Gastrocnemius medialis (tissue), 4 donors: ENCODE results near the gene MORN1. TPM values are rescaled to one million over a fixed set of nuclear protein-coding genes. Genes with fewer than 3 reads are reported as not detected.
A peak's percentile ranks its signal among the peaks of the same experiment; 100 is the strongest.

Source experiments
- ATAC-seq, 2 donors: fragments of 150-250 bp; one replicate each; pipeline ENCODE4 v1.9.1; 2016
- DNase-seq, 2 donors: peaks; one replicate each; pipeline ENCODE4 v3.0.0-alpha.2; 2019
- H3K27ac ChIP-seq, 4 donors: fragments of 200-600 bp; sonication (generic); 1 replicate in 1 of 4; 2 replicates in 3 of 4; pipeline ENCODE4 v1.5.1; 2016 to 2018; ENCODE audit warnings: mild to moderate bottlenecking in 2 of 4, moderate library complexity in 1 of 4
- H3K27me3 ChIP-seq, 3 donors: fragments of 200-600 bp; sonication (generic) in 2 of 3; 1 replicate in 1 of 3; 2 replicates in 2 of 3; pipeline versions ENCODE4 v1.5.1 to v1.6.0; 2016 to 2019; ENCODE audit warnings: mild to moderate bottlenecking in 1 of 3, moderate library complexity in 1 of 3
- H3K36me3 ChIP-seq, 2 donors: fragments of 200-600 bp; sonication (generic) in 1 of 2; one replicate each; pipeline ENCODE4 v1.5.1; 2017 to 2018
- H3K4me1 ChIP-seq, 2 donors: fragments of 200-600 bp; sonication (generic) in 1 of 2; one replicate each; pipeline ENCODE4 v1.5.1; 2016 to 2017; ENCODE audit warnings: mild to moderate bottlenecking in 2 of 2
- H3K4me3 ChIP-seq, 4 donors: fragments of 200-600 bp; sonication (generic) in 3 of 4; 1 replicate in 1 of 4; 2 replicates in 3 of 4; pipeline ENCODE4 v1.5.1; 2016 to 2019; ENCODE audit warnings: mild to moderate bottlenecking in 2 of 4
- H3K9me3 ChIP-seq, 3 donors: fragments of 200-600 bp; sonication (generic) in 2 of 3; 1 replicate in 1 of 3; 2 replicates in 2 of 3; pipeline ENCODE4 v1.5.1; 2016 to 2019
- CTCF ChIP-seq, 5 experiments: fragments of 450-650 bp in 3 of 5; fragments of 200-600 bp in 2 of 5; sonication (generic) in 2 of 5; IDR thresholded peaks in 4 of 5; conservative IDR thresholded peaks in 1 of 5; 1 replicate in 4 of 5; 2 replicates in 1 of 5; pipeline ENCODE4 v1.5.1; 2016 to 2019; ENCODE audit warnings: antibody characterized with exemption in 5 of 5, mild to moderate bottlenecking in 3 of 5, moderate library complexity in 3 of 5
- POLR2A ChIP-seq, 2 donors: fragments of 450-650 bp; IDR thresholded peaks; one replicate each; pipeline ENCODE4 v1.6.1; 2017; ENCODE audit warnings: antibody characterized with exemption in 2 of 2, mild to moderate bottlenecking in 2 of 2, moderate library complexity in 2 of 2
- in situ Hi-C, 4 donors: fragments of 200-750 bp; cut with MboI; loops; one replicate each; pipeline versions ENCODE4 v1.15.0 to v1.8.0; 2017; ENCODE audit warnings: low sequenced_read_pairs in 4 of 4
- intact Hi-C: fragments of 100-400 bp; cut with DNase I; formaldehyde crosslinking; loops from one replicate; pipeline ENCODE4 v1.15.1; 2023; ENCODE audit warnings: low total_unique reads
- total RNA-seq, 4 donors: library from RNA; depleted of rRNA; stranded (reverse); fragments of >200 nt; gene quantifications; one replicate each; pipeline versions ENCODE4 v1.1.0 to v1.2.3, GENCODE V29; 2016

MORN1 gene
- total RNA-seq, 4 donors from 2014 or later: 1.9 to 4.7 (median 3.5) TPM

DNA sequence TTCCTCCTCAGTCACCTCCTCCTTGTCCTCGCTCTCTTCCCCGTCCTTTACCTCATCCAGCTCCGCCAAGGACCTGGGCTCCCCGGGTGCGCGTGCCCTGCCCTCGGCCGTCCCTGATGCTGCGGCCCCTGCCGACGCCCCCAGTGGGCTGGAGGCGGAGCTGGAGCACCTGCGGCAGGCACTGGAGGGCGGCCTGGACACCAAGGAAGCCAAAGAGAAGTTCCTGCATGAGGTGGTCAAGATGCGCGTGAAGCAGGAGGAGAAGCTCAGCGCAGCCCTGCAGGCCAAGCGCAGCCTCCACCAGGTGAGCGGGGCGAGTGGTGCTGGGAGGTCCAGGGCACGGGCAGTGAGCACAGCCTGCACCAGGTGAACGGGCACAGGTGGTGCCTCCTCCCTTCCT lies 87.1 kb downstream of the MORN1 start:
- intact Hi-C loops: no loop called here
- Histone ChIP-seq H3K4me1 (peaks cover 17 to 21% of the 10 kb centered on the region in 2 donors), H3K27ac (no peak overlapping the region)

DNA sequence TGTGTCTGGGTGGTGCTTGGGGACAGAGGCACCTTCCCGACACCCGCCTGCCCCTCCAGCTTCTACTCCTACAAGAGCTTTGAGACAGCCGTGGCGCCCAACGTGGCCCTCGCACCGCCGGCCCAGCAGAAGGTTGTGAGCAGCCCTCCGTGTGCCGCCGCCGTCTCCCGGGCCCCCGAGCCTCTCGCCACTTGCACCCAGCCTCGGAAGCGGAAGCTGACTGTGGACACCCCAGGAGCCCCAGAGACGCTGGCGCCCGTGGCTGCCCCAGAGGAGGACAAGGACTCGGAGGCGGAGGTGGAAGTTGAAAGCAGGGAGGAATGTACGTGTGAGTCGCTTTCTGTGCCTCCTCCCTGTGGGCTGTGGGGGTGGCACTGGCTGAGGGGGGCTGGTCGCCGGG lies 87.6 kb downstream of the MORN1 start:
- H3K4me1 ChIP-seq: peaks cover 20 to 26% of the 10 kb centered on the region in 2 donors
- ATAC-seq: no peak
- no peak overlapping the region for H3K27ac ChIP-seq
- DNase-seq: no peak
- no peak overlapping the region for H3K4me3 ChIP-seq
- TF ChIP-seq POLR2A (IDR thresholded peaks at IDR 0.05) (no peak), CTCF (IDR thresholded peaks at IDR 0.05 in 4 of 5, conservative IDR thresholded peaks at IDR 0.05 in 1 of 5) (no peak)
- in situ Hi-C loops (loop anchor here in 2 of 4 donors (25.0 kb wide), 1 partner anchor 91 kb away; no protein-coding TSS in a partner anchor), intact Hi-C loops (no loop called here)
- peaks cover 0 to 49% of the 10 kb centered on the region in 2 donors for H3K36me3 ChIP-seq
- H3K27me3 ChIP-seq: no peaks in the 10 kb centered on the region
- H3K9me3 ChIP-seq: no peaks in the 10 kb centered on the region

More for the DNA sequence above, 87.1 kb downstream of the MORN1 start:
- H3K36me3 ChIP-seq: peaks cover 0 to 51% of the 10 kb centered on the region in 2 donors
- no peak for ATAC-seq
- no peaks in the 10 kb centered on the region for H3K9me3 ChIP-seq
- no peak for DNase-seq
- H3K27me3 ChIP-seq: no peaks in the 10 kb centered on the region
- TF ChIP-seq POLR2A (IDR thresholded peaks at IDR 0.05): no peak
- no peak for TF ChIP-seq CTCF (IDR thresholded peaks at IDR 0.05 in 4 of 5, conservative IDR thresholded peaks at IDR 0.05 in 1 of 5)
- in situ Hi-C loops: loop anchor here in 2 of 4 donors (25.0 kb wide), 1 partner anchor 92 kb away; no protein-coding TSS in a partner anchor
- H3K4me3 ChIP-seq: no peak overlapping the region

DNA sequence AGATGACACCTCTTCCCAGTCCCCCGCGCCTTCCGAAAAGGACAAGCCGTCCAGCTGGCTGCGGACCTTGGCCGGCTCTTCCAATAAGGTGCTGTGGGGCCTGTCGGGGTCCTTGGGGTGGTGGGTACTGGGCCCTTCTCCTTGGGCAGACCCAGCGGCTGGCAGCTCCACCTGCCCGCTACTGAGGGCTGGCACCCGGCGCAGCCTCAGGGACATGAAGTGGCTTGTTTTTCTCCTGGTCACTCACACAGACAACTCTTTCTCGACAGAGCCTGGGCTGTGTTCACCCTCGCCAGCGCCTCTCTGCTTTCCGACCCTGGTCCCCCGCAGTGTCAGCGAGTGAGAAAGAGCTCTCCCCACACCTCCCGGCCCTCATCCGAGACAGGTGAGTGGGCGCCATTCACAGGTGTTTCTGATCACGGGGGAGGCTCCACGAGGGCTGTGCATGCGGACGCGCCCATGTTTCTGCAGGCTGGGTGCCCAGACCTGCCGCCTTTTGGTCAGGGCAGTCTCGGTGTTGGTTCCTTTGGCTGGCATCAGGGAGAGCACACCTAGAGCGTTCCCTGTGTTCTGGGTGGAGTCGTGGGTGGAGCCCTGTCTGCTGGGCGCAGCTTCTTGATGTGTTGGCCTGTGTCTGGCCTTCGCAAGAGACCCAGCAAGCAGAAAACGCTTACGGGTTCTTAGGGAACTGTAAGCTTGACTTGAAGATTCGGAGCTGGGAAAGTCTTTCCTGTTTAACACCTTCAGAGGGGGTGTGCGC lies 88.2 kb downstream of the MORN1 start:
- in situ Hi-C loops: loop anchor here in 2 of 4 donors (25.0 kb wide), 1 partner anchor 91 kb away; no protein-coding TSS in a partner anchor
- no peak for DNase-seq
- H3K36me3 ChIP-seq: peaks cover 0 to 43% of the 10 kb centered on the region in 2 donors
- no peak overlapping the region for H3K4me3 ChIP-seq
- intact Hi-C loops: no loop called here
- no peak overlapping the region for H3K27ac ChIP-seq
- no peaks in the 10 kb centered on the region for H3K27me3 ChIP-seq
- no peak for ATAC-seq
- H3K4me1 ChIP-seq: peaks cover 20 to 30% of the 10 kb centered on the region in 2 donors
- TF ChIP-seq CTCF (IDR thresholded peaks at IDR 0.05 in 4 of 5, conservative IDR thresholded peaks at IDR 0.05 in 1 of 5) (no peak), POLR2A (IDR thresholded peaks at IDR 0.05) (no peak)
- H3K9me3 ChIP-seq: no peaks in the 10 kb centered on the region

DNA sequence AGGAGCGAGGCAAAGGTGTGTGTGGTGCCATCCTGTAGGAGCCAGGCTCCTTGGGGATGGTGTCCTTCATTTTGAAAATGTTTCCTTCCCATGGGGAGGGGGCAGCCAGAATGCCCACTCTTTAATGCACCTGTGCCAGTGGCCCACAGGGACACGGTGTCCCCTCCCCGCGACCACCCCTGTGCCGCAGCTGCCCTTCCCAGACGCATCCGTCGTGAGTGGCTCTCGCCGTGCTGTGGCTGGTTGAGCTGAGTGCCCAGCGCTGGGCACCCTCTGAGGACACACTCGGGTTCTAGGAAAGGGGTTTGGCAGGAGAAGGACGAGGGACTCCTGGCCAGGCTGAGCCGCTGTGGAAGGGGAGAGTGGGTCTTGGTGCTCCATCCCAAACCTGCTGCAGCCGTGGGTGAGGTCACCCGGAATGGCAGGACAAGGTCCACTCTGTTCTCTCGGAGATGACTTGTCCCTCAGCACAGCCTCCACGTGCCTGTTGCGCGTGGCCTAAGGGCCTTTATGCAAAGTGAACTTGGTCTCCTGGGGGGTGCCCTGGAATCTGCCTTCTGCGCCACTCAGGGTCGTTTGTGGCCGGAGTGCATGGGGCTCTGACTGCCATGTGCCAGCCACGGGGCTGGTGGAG lies 88.9 kb downstream of the MORN1 start:
- DNase-seq (no peak), ATAC-seq (no peak)
- peaks cover 0 to 35% of the 10 kb centered on the region in 2 donors for H3K36me3 ChIP-seq
- H3K27ac ChIP-seq: peak overlapping the region in 2 of 4 donors; percentile 73 to 76
- H3K27me3 ChIP-seq: no peaks in the 10 kb centered on the region
- in situ Hi-C loops: loop anchor here in 2 of 4 donors (25.0 kb wide), 1 partner anchor 90 kb away; no protein-coding TSS in a partner anchor
- H3K4me1 ChIP-seq: peaks cover 20 to 30% of the 10 kb centered on the region in 2 donors
- TF ChIP-seq CTCF (IDR thresholded peaks at IDR 0.05 in 4 of 5, conservative IDR thresholded peaks at IDR 0.05 in 1 of 5) (no peak), POLR2A (IDR thresholded peaks at IDR 0.05) (no peak)
- no peak overlapping the region for H3K4me3 ChIP-seq
- no peaks in the 10 kb centered on the region for H3K9me3 ChIP-seq
- intact Hi-C loops: no loop called here
